CD14-positive monocyte (primary cell): ENCODE data around the gene PKHD1. TPM values are rescaled to one million over a fixed set of nuclear protein-coding genes. Genes with fewer than 3 reads are reported as not detected.

ENCODE experiments used
- DNase-seq, 3 donors: peaks; one replicate each; pipeline ENCODE4 v3.0.0-alpha.2; 2011 to 2022
- H2AFZ ChIP-seq: 2 replicates; pipeline ENCODE4 v1.6.0; 2012; ENCODE audit warnings: mild to moderate bottlenecking, low read depth, low read length, inconsistent platforms; ENCODE audit not compliant: insufficient read depth, poor library complexity, severe bottlenecking
- H3K27ac ChIP-seq, 2 donors: 1 replicate in 1 of 2; 2 replicates in 1 of 2; pipeline ENCODE4 v1.5.1; 2012 to 2013; ENCODE audit warnings: low read length in 2 of 2, control low read depth in 1 of 2, inconsistent platforms in 1 of 2, low read depth in 1 of 2, mild to moderate bottlenecking in 1 of 2
- H3K27me3 ChIP-seq, 2 donors: one replicate each; pipeline versions ENCODE4 v1.6.0 to v1.6.1; 2011 to 2013; ENCODE audit warnings: low read length in 2 of 2; ENCODE audit not compliant: control insufficient read depth in 2 of 2, insufficient read depth in 2 of 2
- H3K36me3 ChIP-seq, 2 donors: replicated peaks in 1 of 2; 1 replicate in 1 of 2; 2 replicates in 1 of 2; pipeline versions ENCODE4 v1.5.1 to v1.6.1; 2012 to 2013; ENCODE audit warnings: low read length in 2 of 2, control low read depth in 1 of 2, inconsistent platforms in 1 of 2, mild to moderate bottlenecking in 1 of 2; ENCODE audit not compliant: insufficient read depth in 2 of 2, control insufficient read depth in 1 of 2
- H3K4me1 ChIP-seq, 2 donors: 1 replicate in 1 of 2; 2 replicates in 1 of 2; pipeline versions ENCODE4 v1.5.1 to v1.6.1; 2012 to 2013; ENCODE audit warnings: low read length in 2 of 2, control low read depth in 1 of 2, inconsistent platforms in 1 of 2, mild to moderate bottlenecking in 1 of 2, moderate library complexity in 1 of 2; ENCODE audit not compliant: insufficient read depth in 2 of 2, control insufficient read depth in 1 of 2
- H3K4me2 ChIP-seq: replicated peaks from 2 replicates; pipeline ENCODE3; 2012; ENCODE audit warnings: low read length, moderate library complexity, mild to moderate bottlenecking; ENCODE audit not compliant: poor library complexity, severe bottlenecking; ENCODE audit errors: extremely low read depth
- H3K4me3 ChIP-seq, 3 experiments: fragments of 200-600 bp in 1 of 3; sonication (generic) in 1 of 3; replicated peaks in 1 of 3; 1 replicate in 2 of 3; 2 replicates in 1 of 3; pipeline ENCODE4 v1.5.1; 2011 to 2013; ENCODE audit warnings: low read length in 3 of 3, mild to moderate bottlenecking in 3 of 3, control low read depth in 2 of 3, low read depth in 2 of 3, inconsistent platforms in 1 of 3, moderate library complexity in 1 of 3
- H3K79me2 ChIP-seq: 2 replicates; pipeline ENCODE4 v1.6.0; 2012; ENCODE audit warnings: mild to moderate bottlenecking, control low read depth, inconsistent platforms, low read length, moderate library complexity; ENCODE audit not compliant: insufficient read depth
- H3K9ac ChIP-seq: 2 replicates; pipeline ENCODE4 v1.6.0; 2017; ENCODE audit warnings: low read length, mild to moderate bottlenecking; ENCODE audit not compliant: insufficient read depth, poor library complexity, severe bottlenecking
- H3K9me3 ChIP-seq, 2 donors: replicated peaks in 1 of 2; 1 replicate in 1 of 2; 2 replicates in 1 of 2; pipeline versions ENCODE4 v1.5.1 to v1.6.1; 2012 to 2013; ENCODE audit warnings: low read length in 2 of 2, control low read depth in 1 of 2; ENCODE audit not compliant: control insufficient read depth in 1 of 2, insufficient read depth in 1 of 2
- H4K20me1 ChIP-seq: 2 replicates; pipeline ENCODE4 v1.6.0; 2012; ENCODE audit warnings: mild to moderate bottlenecking, low read length, control low read depth, moderate library complexity; ENCODE audit not compliant: insufficient read depth
- H3K27ac Mint-ChIP-seq, 7 donors: one replicate each; pipeline ENCODE4 v1.8.0; 2020; ENCODE audit warnings: mild to moderate bottlenecking in 7 of 7, mixed read lengths in 7 of 7, moderate library complexity in 6 of 7, inconsistent platforms in 2 of 7
- H3K27me3 Mint-ChIP-seq, 3 donors: one replicate each; pipeline ENCODE4 v1.8.0; 2021 to 2022; ENCODE audit warnings: low read depth in 3 of 3, mild to moderate bottlenecking in 3 of 3, mixed read lengths in 3 of 3, moderate library complexity in 3 of 3, inconsistent platforms in 1 of 3
- H3K36me3 Mint-ChIP-seq, 2 donors: one replicate each; pipeline ENCODE4 v1.8.0; 2020; ENCODE audit warnings: mixed read lengths in 2 of 2, inconsistent platforms in 1 of 2, mild to moderate bottlenecking in 1 of 2
- H3K4me1 Mint-ChIP-seq: one replicate; pipeline ENCODE4 v1.8.0; 2020; ENCODE audit warnings: mild to moderate bottlenecking, mixed read lengths
- H3K4me3 Mint-ChIP-seq, 2 donors: one replicate each; pipeline ENCODE4 v1.8.0; 2020; ENCODE audit warnings: mild to moderate bottlenecking in 2 of 2, mixed read lengths in 2 of 2, moderate library complexity in 1 of 2
- H3K9me3 Mint-ChIP-seq, 7 donors: one replicate each; pipeline ENCODE4 v1.8.0; 2020 to 2022; ENCODE audit warnings: mixed read lengths in 7 of 7, mild to moderate bottlenecking in 6 of 7, moderate library complexity in 6 of 7, inconsistent platforms in 2 of 7
- CTCF ChIP-seq: fragments of 200-600 bp; IDR thresholded peaks from one replicate; pipeline ENCODE4 v1.8.0; 2022; ENCODE audit warnings: antibody characterized with exemption, mild to moderate bottlenecking
- WGBS: methylation state at CpG from one replicate; pipeline ENCODE4 v1.1.5; 2013; ENCODE audit warnings: missing lambda C conversion rate; ENCODE audit not compliant: insufficient coverage; 5-methylcytosine and 5-hydroxymethylcytosine counted together
- intact Hi-C, 2 donors: fragments of 100-400 bp; cut with micrococcal nuclease; formaldehyde crosslinking; loops; one replicate each; pipeline versions ENCODE4 v1.15.0 to v1.15.1; 2023
- polyA plus RNA-seq, 3 donors: library from polyadenylated mRNA; depleted of rRNA in 1 of 3; unstranded in 2 of 3; stranded (reverse) in 1 of 3; fragments of 300-500 nt in 2 of 3; fragments of >200 nt in 1 of 3; fragmentation: Illumina TruSeq in 2 of 3; gene quantifications; 1 replicate in 2 of 3; 2 replicates in 1 of 3; pipeline ENCODE4 v1.2.3, GENCODE V29; 2012 to 2021

PKHD1 gene
- polyA plus RNA-seq, 3 donors, result not detected

- H3K36me3 ChIP-seq, result no peaks in the 10 kb centered on the region
- H3K9me3 Mint-ChIP-seq, result no peaks in the 10 kb centered on the region
- H3K36me3 Mint-ChIP-seq, result no peaks in the 10 kb centered on the region
- no peaks in the 10 kb centered on the region for H3K27me3 ChIP-seq
- H3K27ac ChIP-seq, result no peak overlapping the region
- no peaks in the 10 kb centered on the region for H3K4me1 ChIP-seq
- no peaks in the 10 kb centered on the region for H3K9me3 ChIP-seq
- H3K79me2 ChIP-seq, result no peaks in the 10 kb centered on the region
- H4K20me1 ChIP-seq, result no peaks in the 10 kb centered on the region
- TF ChIP-seq CTCF, result peak; percentile 75
- no peak overlapping the region for H3K9ac ChIP-seq
- no peak overlapping the region for H3K4me2 ChIP-seq
- no CpG with 5 or more reads among the region's 10 CpGs for WGBS
- H3K27ac Mint-ChIP-seq, result no peak overlapping the region
- H2AFZ ChIP-seq, result no peak overlapping the region
- peak in 2 of 3 donors; percentile 21 to 30 for DNase-seq
- H3K27me3 Mint-ChIP-seq, result peaks cover 2 to 8% (median 4%) of the 10 kb centered on the region in 3 donors
- intact Hi-C loops, result loop anchor here in 1 of 2 donors (10.0 kb wide), 1 partner anchor 159 kb away; no protein-coding TSS in a partner anchor
- no peak overlapping the region for H3K4me3 Mint-ChIP-seq
- no peaks in the 10 kb centered on the region for H3K4me1 Mint-ChIP-seq
- no peak overlapping the region for H3K4me3 ChIP-seq
Measured at GRCh38 chr6:51855310-51856082, 231.9 kb downstream of the PKHD1 start.

GRCh38 chr6:51854876-51855275 lies 232.5 kb downstream of the PKHD1 start:
- Histone ChIP-seq H3K36me3 (no peaks in the 10 kb centered on the region), H3K27me3 (no peaks in the 10 kb centered on the region), H3K4me1 (no peaks in the 10 kb centered on the region), H3K9me3 (no peaks in the 10 kb centered on the region), H3K4me2 (no peak overlapping the region), H4K20me1 (no peaks in the 10 kb centered on the region), H3K79me2 (no peaks in the 10 kb centered on the region), H3K27ac (no peak overlapping the region), H2AFZ (no peak overlapping the region), H3K9ac (no peak overlapping the region), H3K4me3 (no peak overlapping the region)
- no peak for DNase-seq
- Mint-ChIP-seq H3K36me3 (no peaks in the 10 kb centered on the region), H3K27ac (no peak overlapping the region), H3K4me1 (no peaks in the 10 kb centered on the region), H3K9me3 (no peaks in the 10 kb centered on the region), H3K4me3 (peak overlapping the region in 1 of 2 donors; percentile 39), H3K27me3 (peaks cover 2 to 8% (median 4%) of the 10 kb centered on the region in 3 donors)
- intact Hi-C loops, result loop anchor here in 1 of 2 donors (10.0 kb wide), 1 partner anchor 160 kb away; no protein-coding TSS in a partner anchor
- 84% methylated on average over 10 of the region's 16 CpGs for WGBS
- TF ChIP-seq CTCF, result no peak
